Measurements from ENCODE around the gene JMJD1C.

The JMJD1C gene

DNA sequence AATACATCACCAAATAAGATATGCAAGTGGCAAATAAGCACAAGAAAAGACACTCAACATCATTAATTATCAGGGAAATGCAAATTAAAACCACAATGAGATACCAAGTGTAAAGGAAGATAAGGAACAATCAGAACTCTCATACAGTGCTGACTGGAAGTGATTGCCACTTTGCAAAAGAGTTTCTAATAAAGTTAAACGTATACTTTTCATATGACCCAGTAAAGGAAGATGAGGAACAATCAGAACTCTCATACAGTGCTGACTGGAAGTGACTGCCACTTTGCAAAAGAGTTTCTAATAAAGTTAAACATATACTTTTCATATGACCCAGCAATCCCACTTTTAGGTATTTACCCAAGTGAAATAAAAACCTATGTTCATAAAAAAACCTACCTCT is 12.2 kb upstream of the JMJD1C start:
- DNase-seq (ENCODE audit: low spot score) = no peak

DNA sequence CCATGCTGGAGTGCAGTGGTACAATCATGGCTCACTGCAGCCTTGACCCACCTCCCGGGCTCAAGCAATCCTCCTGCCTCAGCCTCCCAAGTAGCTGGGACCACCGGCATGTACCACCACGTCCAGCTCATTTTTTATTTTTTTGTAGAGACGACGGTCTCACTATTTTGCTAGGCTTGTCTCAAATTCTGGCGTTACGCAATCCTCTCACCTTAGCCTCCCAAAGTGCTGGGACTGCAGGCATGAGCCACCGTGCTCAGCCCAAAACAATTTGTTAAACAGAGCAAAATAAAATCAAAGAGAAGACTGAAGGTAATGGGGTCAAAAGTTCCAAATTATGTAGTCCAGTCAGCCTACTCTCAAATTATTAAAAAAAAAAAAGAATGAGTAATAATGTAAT is 8.7 kb upstream of the JMJD1C start:
- no peak for DNase-seq (ENCODE audit: low spot score)

GRCh38 chr10:63470928-63471327 is 5.2 kb upstream of the JMJD1C start:
- no peak for DNase-seq (ENCODE audit: low spot score)

- no peak for DNase-seq (ENCODE audit: low spot score)
Observed at GRCh38 chr10:63468947-63469346, 3.2 kb upstream of the JMJD1C start.

GRCh38 chr10:63467841-63468240 is 2.1 kb upstream of the JMJD1C start:
- DNase-seq (ENCODE audit: low spot score) = no peak

DNA sequence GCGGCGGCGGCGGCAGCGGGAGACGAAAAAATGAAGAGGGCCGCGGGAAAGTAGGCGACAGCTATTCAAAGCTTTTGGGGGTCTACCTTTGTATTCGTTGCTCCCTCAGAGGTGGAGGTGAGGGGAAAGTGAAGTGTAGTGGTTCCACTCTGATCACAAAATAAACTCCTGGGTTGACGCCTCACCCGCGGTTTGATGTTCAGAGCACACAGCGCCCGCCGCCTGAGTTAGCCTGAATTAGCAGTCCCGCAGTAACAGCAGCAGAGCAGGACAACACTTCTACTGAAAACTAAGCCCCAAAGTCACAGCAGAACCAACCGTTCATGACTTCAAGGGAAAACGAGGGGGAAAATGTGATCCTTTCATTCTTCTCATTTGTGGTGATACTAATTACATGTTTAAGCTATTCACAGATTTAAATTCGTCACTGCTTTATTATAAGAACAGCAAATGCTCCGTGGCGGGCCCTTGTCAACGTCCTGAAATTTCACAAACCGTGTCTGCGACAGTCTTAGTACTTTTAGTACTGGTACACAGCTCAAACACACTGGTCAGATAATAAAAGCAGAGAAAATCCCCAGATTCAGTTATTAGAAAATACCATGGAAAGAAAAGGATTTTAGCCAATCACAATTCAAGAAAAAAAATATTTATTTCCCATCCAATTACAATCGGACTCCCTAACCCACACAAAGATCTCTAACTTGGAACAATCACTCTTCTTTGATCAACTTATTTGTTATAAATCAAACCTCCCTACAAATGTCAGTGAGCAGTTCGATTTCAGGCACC is 563 bp upstream of the JMJD1C start:
- DNase-seq (ENCODE audit: low spot score) = peak; percentile 65

DNA sequence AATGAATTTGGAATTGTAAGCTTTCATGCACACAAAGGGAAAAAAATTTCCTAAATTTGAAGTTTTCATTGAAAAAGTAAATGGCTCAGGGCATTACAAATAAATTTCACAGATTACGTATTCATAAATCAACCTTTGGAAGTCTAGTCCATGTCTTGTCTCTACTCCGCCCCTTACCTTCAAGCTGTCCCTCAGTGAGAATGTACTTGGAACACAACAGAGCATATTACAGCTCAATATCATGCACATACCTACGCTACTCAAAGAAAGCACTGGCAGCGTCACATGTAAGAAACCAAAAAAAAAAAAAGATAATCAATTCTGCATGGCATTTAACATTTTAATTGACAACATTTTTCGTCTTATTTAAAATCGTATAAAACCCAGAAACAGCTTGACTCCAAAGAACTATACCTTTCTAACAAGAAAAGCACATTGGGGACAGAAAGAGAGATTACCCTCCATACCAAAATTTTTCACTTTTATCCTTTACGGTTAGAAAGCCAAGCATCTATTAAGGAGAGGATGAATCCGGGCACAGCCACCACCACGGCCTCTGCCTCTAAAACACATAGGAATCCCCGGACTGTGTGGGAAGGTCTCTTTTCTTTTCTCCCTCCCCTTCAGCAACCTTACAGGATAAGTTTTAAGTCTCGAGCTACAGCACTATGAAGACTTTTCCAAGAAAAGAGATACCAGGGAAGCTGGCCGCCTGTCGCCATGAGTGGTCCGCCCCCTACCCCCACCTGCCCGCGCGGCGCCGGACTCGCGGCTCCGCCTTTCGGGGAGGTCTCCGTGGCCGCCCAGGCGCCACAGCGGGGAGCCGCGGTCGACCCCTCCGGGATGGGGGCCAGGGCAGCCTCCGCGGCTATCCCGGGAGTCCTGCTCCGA is 1.1 kb downstream of the JMJD1C start:
- DNase-seq (ENCODE audit: low spot score) = peak; percentile 35

- no peak for DNase-seq (ENCODE audit: low spot score)
Observed at GRCh38 chr10:63462442-63462841, 3.3 kb downstream of the JMJD1C start.

- no peak for DNase-seq (ENCODE audit: low spot score)
Observed at GRCh38 chr10:63458177-63458576, 7.6 kb downstream of the JMJD1C start.

DNA sequence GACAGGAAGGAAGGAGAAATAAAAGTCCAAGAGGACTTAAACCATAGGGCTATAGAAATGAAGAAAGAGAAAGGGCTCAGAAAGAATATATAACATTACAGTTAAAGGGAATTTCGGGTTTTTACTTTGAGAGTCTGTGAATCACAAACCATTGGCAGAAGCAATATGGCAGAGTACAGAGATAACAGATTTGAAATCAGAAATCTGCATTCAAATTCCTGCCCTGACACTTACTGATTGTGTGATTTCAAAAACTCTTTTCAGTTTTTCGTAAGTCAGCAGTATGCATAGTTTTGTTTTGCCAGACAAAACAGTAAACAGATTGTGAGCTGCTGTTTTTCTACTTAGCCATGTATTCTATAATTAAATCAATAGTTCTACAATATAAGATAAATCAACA is 8.2 kb downstream of the JMJD1C start:
- no peak for DNase-seq (ENCODE audit: low spot score)

- peak; percentile 20 for DNase-seq (ENCODE audit: low spot score)
Observed at GRCh38 chr10:63456437-63457210, 9.2 kb downstream of the JMJD1C start.

- no peak for DNase-seq (ENCODE audit: low spot score)
Observed at GRCh38 chr10:63455507-63455906, 10.3 kb downstream of the JMJD1C start.

- no peak for DNase-seq (ENCODE audit: low spot score)
Observed at GRCh38 chr10:63454631-63455030, 11.1 kb downstream of the JMJD1C start.

- DNase-seq (ENCODE audit: low spot score) = no peak
Observed at GRCh38 chr10:63452524-63452923, 13.3 kb downstream of the JMJD1C start.

DNA sequence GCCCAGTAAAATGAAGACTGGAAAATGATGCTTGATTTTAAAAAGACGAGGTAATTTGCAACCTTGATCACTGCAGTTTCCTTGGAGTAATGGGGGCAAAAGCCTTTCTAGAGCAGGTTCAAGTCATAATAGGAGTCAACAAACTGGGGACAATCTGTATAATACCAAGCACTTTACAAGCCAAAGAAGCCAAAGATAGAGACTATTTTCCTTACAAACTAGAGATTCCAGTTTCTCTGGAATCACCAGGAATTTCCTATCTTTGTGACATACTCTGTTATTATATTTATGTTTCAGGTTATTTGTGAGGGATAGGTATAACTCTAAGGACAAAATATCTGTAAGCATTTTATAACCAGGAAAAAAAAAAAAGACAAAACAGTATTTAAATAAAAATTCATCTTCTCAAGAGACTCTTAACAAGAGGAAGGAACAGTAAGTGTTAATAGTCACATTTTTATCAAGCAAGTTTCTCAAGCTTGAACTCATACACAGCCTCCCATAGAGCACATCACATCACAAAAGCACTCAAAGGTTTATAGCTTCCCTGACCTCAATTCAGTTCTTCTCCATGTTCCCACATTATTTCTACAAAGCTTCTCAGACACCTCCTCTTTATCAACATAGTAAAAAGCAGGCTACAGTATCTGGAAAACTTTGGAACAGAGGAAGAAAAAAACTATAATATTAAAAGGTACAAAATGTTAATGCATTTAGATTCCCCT is 18.9 kb downstream of the JMJD1C start:
- DNase-seq (ENCODE audit: low spot score) = no peak

GRCh38 chr10:63441404-63441803 is 24.4 kb downstream of the JMJD1C start:
- DNase-seq (ENCODE audit: low spot score) = no peak

DNA sequence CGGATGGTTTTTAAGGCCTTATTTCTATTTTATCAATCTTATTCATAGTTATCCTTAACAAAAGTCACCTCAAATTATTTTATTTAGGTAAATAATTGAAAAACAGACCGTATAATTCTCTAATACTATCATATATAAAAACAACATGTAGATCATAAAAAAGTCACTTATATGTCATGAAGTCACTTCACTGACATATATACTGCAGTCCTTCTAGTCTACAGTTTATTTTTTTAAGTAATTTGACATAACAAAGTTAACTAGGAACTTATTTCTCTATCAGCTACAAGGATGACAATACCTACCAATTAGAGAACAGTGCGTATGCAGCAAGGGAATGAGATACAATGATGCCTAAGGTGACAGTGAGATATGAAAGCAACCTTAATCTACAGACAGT is 26.2 kb downstream of the JMJD1C start:
- no peak for DNase-seq (ENCODE audit: low spot score)

DNA sequence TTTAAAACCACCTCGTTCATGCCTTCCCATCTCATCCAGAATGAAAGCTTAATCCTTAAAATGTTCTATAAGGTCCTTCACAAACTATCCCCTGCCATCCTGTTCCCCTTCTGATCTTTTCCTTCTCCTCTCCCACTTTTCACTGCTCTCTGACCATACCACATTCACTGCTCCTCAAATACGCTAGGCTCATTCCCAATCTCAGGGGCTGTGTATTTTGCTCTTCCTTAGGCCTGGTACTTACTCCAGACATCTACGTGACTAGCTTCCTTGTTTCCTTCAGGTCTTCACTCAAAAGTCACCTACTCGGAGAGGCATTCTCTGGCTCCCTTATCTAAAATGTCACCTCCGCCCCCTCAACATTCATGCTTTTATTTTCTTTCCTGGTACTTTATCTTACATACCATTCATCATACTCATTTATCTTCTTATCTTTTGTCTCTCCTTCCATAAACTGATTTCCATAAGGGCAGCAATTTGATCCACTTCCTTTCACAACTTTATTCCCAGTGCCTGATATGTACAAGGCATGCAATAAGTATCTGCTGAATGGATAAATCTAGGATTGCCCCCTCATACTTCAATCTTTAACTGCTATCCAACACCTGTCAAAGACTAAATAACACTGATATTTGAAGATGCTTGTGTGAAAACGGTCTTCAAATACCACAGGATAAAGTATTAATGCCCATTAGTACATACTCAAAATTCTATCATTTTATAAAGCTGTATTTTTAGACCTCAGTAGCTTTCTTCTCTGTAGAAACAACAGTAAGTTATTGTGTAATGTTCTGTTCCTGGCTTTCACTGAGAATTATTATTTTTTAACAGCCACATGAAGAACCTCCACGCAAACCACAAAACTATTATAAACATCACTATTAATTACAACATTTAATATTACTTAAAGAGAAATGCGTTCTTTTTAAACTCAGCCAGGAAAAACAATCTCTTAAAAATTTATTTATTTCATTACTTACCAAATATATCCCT is 27.0 kb downstream of the JMJD1C start:
- no peak for DNase-seq (ENCODE audit: low spot score)

GRCh38 chr10:63437116-63437949 is 28.4 kb downstream of the JMJD1C start:
- DNase-seq (ENCODE audit: low spot score) = no peak

DNA sequence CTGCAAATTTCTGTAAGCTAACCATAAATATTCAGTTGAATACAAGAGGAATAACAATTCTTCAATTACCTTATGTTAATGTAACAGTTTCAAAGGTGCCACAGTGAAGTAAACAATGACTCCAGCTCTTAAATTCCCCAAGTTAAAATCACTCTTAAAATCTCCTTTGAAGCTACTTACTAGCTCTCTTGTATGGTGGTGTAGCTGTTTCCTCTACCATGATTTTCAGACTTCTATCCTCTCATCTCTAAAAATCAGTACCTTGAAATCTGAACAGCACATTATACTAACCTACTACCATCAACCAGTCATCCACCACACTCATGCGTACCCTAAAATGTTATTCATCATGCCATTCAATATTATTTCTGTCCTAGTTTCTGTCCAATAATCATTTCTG is 29.6 kb downstream of the JMJD1C start:
- DNase-seq (ENCODE audit: low spot score) = no peak
